ENCODE results near the gene BMP5. TPM values are rescaled to one million over a fixed set of nuclear protein-coding genes. Genes with fewer than 3 reads are reported as not detected.

BMP5 gene
- total and polyA plus RNA-seq, 9 donors = 0.01 TPM; not detected in 8

DNA sequence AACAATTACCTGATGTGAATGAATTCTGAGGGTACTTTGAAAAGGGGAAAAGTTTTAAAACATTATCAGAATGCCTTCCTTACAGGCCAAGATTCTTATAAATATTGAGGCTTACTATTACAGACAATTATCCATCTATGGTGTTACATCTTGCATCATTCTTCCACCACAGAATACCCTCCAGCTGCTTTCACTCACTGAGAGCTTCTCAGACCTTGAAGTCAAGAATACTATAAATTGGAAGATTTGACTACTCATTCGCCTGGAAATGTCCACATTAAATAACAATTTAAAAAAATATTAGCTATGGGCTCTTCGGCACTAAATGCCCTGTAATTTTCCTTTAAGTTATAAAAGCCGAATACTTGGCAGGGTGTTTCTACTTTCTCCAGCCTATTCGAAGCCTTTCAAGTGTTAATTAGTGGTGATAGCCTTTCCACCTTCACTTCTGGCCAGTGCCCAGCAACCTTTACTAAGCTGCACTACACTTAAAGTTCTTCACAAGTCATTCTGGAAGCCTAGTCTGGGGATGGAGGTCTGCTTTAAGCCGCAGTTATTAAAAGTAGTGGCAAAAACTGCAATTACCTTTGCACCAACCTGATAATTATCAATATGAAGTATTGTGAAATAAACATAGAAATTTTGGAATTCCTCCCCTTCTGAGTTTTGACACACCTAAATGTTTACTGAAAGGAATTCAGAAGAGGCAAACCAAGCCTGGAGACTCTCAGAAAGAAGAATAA, 100.9 kb downstream of the BMP5 start:
- WGBS, 3 donors = 27 to 44% (median 37%) methylated on average over 5 of the region's 5 CpGs
- TF ChIP-seq POLR2A (IDR thresholded peaks at IDR 0.05) (no peak), EP300 (IDR thresholded peaks at IDR 0.05) (no peak)
- TF ChIP-seq, protein P1, sequence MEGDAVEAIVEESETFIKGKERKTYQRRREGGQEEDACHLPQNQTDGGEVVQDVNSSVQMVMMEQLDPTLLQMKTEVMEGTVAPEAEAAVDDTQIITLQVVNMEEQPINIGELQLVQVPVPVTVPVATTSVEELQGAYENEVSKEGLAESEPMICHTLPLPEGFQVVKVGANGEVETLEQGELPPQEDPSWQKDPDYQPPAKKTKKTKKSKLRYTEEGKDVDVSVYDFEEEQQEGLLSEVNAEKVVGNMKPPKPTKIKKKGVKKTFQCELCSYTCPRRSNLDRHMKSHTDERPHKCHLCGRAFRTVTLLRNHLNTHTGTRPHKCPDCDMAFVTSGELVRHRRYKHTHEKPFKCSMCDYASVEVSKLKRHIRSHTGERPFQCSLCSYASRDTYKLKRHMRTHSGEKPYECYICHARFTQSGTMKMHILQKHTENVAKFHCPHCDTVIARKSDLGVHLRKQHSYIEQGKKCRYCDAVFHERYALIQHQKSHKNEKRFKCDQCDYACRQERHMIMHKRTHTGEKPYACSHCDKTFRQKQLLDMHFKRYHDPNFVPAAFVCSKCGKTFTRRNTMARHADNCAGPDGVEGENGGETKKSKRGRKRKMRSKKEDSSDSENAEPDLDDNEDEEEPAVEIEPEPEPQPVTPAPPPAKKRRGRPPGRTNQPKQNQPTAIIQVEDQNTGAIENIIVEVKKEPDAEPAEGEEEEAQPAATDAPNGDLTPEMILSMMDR (IDR thresholded peaks at IDR 0.05) = no peak
- Histone ChIP-seq H3K27ac (no peak overlapping the region), H3K4me1 (ENCODE audit: insufficient read depth) (no peaks in the 10 kb centered on the region), H3K4me3 (no peak overlapping the region), H3K36me3 (no peaks in the 10 kb centered on the region), H3K27me3 (no peaks in the 10 kb centered on the region), H3K9me3 (no peaks in the 10 kb centered on the region)
- intact Hi-C loops (cut with DNase I) = no loop called here
- DNase-seq = no peak

DNA sequence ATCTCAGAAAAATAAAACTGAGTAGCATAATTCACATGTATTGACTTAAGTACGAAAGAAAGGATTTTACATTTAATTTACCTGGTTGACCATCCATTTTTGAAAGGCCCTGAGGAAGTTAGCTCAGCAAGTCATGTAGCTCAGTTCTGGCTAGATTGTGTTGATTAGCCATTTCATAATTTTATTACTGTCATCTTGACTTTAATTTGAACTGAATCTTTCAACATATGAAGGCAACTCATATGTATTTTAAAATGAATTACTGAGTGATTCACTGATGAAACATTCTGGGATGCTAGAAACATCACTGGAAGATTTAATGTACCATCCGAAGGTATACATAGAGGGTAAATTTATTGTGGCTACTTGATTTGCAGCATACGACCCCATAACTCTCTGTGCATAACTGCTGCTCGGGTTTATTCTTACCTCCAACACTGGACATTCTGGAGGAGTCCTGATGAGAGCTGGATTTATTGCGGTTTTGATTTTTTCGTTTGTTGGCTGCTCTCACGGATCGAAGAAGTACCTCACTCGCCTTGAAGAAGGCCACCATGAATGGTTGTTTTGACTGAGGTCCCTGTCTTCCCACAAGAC, 101.7 kb downstream of the BMP5 start:
- no peak for TF ChIP-seq EP300 (IDR thresholded peaks at IDR 0.05)
- no peak for TF ChIP-seq POLR2A (IDR thresholded peaks at IDR 0.05)
- TF ChIP-seq, protein P1 (IDR thresholded peaks at IDR 0.05) = no peak
- H3K36me3 ChIP-seq = no peaks in the 10 kb centered on the region
- H3K4me3 ChIP-seq = no peak overlapping the region
- DNase-seq = no peak
- H3K4me1 ChIP-seq (ENCODE audit: insufficient read depth) = no peaks in the 10 kb centered on the region
- 84 to 93% (median 90%) methylated on average over 9 of the region's 9 CpGs for WGBS, 3 donors
- H3K27ac ChIP-seq = no peak overlapping the region
- intact Hi-C loops (cut with DNase I) = no loop called here
- H3K27me3 ChIP-seq = no peaks in the 10 kb centered on the region
- no peaks in the 10 kb centered on the region for H3K9me3 ChIP-seq

DNA sequence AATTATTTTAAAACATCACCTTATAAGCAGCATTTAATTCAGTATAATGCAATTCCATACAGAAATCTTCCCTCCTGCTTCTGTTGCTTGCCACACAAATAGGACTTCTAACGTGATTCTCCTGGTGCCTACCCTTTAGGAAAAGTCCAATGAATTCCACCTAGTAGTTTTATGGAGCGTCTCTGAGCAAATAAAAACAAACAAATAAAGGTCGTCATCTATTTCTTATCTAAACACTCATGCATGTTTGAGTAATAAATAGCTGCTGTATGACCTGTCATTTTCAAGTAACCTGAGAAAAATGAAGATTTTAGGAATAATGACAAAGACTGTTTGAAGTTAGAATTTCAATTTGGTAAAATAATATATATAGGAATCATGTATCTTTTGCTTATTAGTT, 102.7 kb downstream of the BMP5 start:
- H3K27me3 ChIP-seq = no peaks in the 10 kb centered on the region
- H3K4me3 ChIP-seq = no peak overlapping the region
- intact Hi-C loops (cut with DNase I) = no loop called here
- TF ChIP-seq, protein P1 (IDR thresholded peaks at IDR 0.05) = no peak
- TF ChIP-seq POLR2A (IDR thresholded peaks at IDR 0.05) = no peak
- no peak for TF ChIP-seq EP300 (IDR thresholded peaks at IDR 0.05)
- H3K4me1 ChIP-seq (ENCODE audit: insufficient read depth) = no peaks in the 10 kb centered on the region
- H3K9me3 ChIP-seq = no peaks in the 10 kb centered on the region
- H3K27ac ChIP-seq = no peak overlapping the region
- 60 to 79% (median 63%) methylated on average over 3 of the region's 3 CpGs for WGBS, 3 donors
- no peak for DNase-seq
- no peaks in the 10 kb centered on the region for H3K36me3 ChIP-seq

DNA sequence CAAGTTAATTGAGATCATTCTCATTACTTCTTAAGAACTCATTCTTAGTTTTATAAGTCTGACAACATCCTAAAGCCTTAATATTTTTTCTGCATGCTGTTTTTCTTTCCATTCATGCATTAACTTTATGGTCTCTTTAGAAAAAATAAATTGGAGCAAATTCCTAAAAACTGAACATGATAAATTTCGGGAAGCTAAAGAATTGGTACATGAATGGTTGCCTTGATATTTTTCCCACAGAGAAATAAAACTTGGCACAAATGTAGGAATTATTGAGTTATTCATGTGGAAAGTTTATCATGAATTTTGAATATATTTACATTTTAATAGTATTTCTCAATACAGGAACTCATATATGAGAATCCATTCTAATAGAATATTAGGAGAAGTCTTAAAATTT, 115.9 kb downstream of the BMP5 start:
- no peaks in the 10 kb centered on the region for H3K36me3 ChIP-seq
- no peak for DNase-seq
- H3K27me3 ChIP-seq = no peaks in the 10 kb centered on the region
- no peak for TF ChIP-seq POLR2A (IDR thresholded peaks at IDR 0.05)
- no peak for TF ChIP-seq EP300 (IDR thresholded peaks at IDR 0.05)
- TF ChIP-seq, protein P1 (IDR thresholded peaks at IDR 0.05) = no peak
- no peak overlapping the region for H3K4me3 ChIP-seq
- H3K9me3 ChIP-seq = no peaks in the 10 kb centered on the region
- 73 to 84% (median 80%) methylated on average over 1 of the region's 1 CpG for WGBS, 3 donors
- intact Hi-C loops (cut with DNase I) = no loop called here
- no peaks in the 10 kb centered on the region for H3K4me1 ChIP-seq (ENCODE audit: insufficient read depth)
- no peak overlapping the region for H3K27ac ChIP-seq

Data from ovary (tissue), 9 donors.